Activated CD8-positive, alpha-beta memory T cell treated with anti-CD3 and anti-CD28 coated beads for 24 hours (primary cell): ENCODE measurements around the gene TIAL1.
"Not testable (repeated sequence)": the region's sequence is repeated elsewhere in the genome, so short reads cannot be mapped to it uniquely, and the experiment has no call there.

Experiments used
- DNase-seq: peaks from one replicate; pipeline ENCODE4 v3.0.0-alpha.2; 2020

Gene TIAL1

GRCh38 chr10:119596537-119597404 lies at the start of gene TIAL1:
Gene TIAL1 (minus strand): TSS chr10:119596964. CDS start chr10:119596465, 499 bp downstream.
- DNase-seq: peak; percentile 95

- no peak for DNase-seq
These were observed 48.2 kb upstream of the TIAL1 start for GRCh38 chr10:119644994-119645393.

GRCh38 chr10:119644205-119644814 lies 47.5 kb upstream of the TIAL1 start:
- no peak for DNase-seq

- no peak for DNase-seq
These were observed 46.8 kb upstream of the TIAL1 start for GRCh38 chr10:119643306-119644204.

- no peak for DNase-seq
These were observed 45.9 kb upstream of the TIAL1 start for GRCh38 chr10:119642556-119643111.

GRCh38 chr10:119640875-119641526 lies 44.2 kb upstream of the TIAL1 start:
- no peak for DNase-seq

- no peak for DNase-seq
These were observed 43.6 kb upstream of the TIAL1 start for GRCh38 chr10:119640384-119640783.

GRCh38 chr10:119638982-119639381 lies 42.2 kb upstream of the TIAL1 start:
- no peak for DNase-seq

- DNase-seq: no peak
These were observed 40.9 kb upstream of the TIAL1 start for GRCh38 chr10:119637631-119638030.

- DNase-seq: no peak
These were observed 37.4 kb upstream of the TIAL1 start for GRCh38 chr10:119634219-119634544.

GRCh38 chr10:119633538-119634218 lies 36.9 kb upstream of the TIAL1 start:
- no peak for DNase-seq

- DNase-seq: no peak
These were observed 33.5 kb upstream of the TIAL1 start for GRCh38 chr10:119630300-119630699.

GRCh38 chr10:119625570-119626280 lies 29.0 kb upstream of the TIAL1 start:
- no peak for DNase-seq

- no peak for DNase-seq
These were observed 24.3 kb upstream of the TIAL1 start for GRCh38 chr10:119621078-119621384.

GRCh38 chr10:119620241-119621077 lies 23.7 kb upstream of the TIAL1 start:
- DNase-seq: no peak

GRCh38 chr10:119619811-119620210 lies 23.0 kb upstream of the TIAL1 start:
- not testable (repeated sequence) for DNase-seq

- DNase-seq: no peak
These were observed 22.5 kb upstream of the TIAL1 start for GRCh38 chr10:119619215-119619614.

- no peak for DNase-seq
These were observed 20.3 kb upstream of the TIAL1 start for GRCh38 chr10:119616882-119617570.

GRCh38 chr10:119614686-119615085 lies 17.9 kb upstream of the TIAL1 start:
- DNase-seq: no peak

GRCh38 chr10:119613741-119614140 lies 17.0 kb upstream of the TIAL1 start:
- DNase-seq: peak; percentile 26
